ENCODE measurements around the gene RYR2. TPM values are rescaled to one million over a fixed set of nuclear protein-coding genes. Genes with fewer than 3 reads are reported as not detected.

The RYR2 gene
- total and polyA plus RNA-seq, 2 donors (not counting 1 experiment from before 2014, with no cell fraction given) = not detected

DNA sequence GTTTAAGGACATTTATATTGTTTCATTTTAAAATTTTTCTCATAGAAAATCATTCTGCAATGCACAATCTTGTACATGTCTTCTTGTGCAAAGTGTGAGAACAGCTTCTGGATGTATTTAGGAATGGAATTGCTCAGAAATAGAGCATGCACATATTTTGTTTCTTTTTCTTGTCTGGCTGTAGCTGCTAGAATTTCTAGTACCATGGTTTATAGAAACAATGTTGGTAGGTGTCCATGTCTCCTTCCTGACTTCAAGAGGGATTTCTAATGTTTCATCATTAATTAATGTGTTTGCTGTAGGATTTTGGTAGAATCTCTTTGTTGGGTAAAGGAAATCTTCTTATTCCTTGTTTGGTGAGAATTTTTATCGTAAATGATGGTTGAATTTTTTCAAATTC lies 99.0 kb downstream of the RYR2 start:
- ChIA-PET CTCF (no interaction called here), POLR2A (no interaction called here)
- Histone ChIP-seq H3K36me3 (replicated peaks in 1 of 2; ENCODE audit: control extremely low read depth in 1 of 2, control insufficient read depth in 1 of 2, extremely low read depth in 1 of 2, insufficient read depth in 2 of 2, low read length in 1 of 2) (no peaks in the 10 kb centered on the region), H3K9ac (ENCODE audit: low read length) (no peak overlapping the region), H3K27ac (ENCODE audit: low read length in 2 of 2) (no peak overlapping the region), H2AFZ (ENCODE audit: insufficient read depth, low read depth, low read length, poor library complexity, severe bottlenecking) (no peak overlapping the region), H4K20me1 (ENCODE audit: control insufficient read depth, insufficient read depth, low read length, poor library complexity, severe bottlenecking) (no peaks in the 10 kb centered on the region), H3K79me2 (ENCODE audit: control insufficient read depth, insufficient read depth, low read length) (no peaks in the 10 kb centered on the region), H3K4me1 (ENCODE audit: control insufficient read depth in 2 of 2, insufficient read depth in 2 of 2, low read length in 2 of 2) (no peaks in the 10 kb centered on the region), H3K4me2 (replicated peaks; ENCODE audit: low read depth, low read length, poor library complexity, severe bottlenecking) (no peak overlapping the region), H3K9me3 (ENCODE audit: control extremely low read depth in 1 of 3, control insufficient read depth in 2 of 3, insufficient read depth in 1 of 3, low read length in 2 of 3) (no peaks in the 10 kb centered on the region), H3K4me3 (ENCODE audit: control extremely low read depth in 1 of 5, extremely low read depth in 1 of 5, insufficient read depth in 1 of 5, low read depth in 2 of 5, low read length in 4 of 5) (no peak overlapping the region), H3K27me3 (replicated peaks in 1 of 4; ENCODE audit: control extremely low read depth in 1 of 4, control insufficient read depth in 3 of 4, insufficient read depth in 4 of 4, low read length in 3 of 4) (no peaks in the 10 kb centered on the region)
- intact Hi-C loops (cut with micrococcal nuclease) = no loop called here
- H3K27me3 Mint-ChIP-seq = no peaks in the 10 kb centered on the region
- no peak for TF ChIP-seq EZH2 (IDR thresholded peaks at IDR 0.05; ENCODE audit: borderline replicate concordance, insufficient read depth, low read depth, low read length, poor library complexity, severe bottlenecking)
- TF ChIP-seq, protein P1, sequence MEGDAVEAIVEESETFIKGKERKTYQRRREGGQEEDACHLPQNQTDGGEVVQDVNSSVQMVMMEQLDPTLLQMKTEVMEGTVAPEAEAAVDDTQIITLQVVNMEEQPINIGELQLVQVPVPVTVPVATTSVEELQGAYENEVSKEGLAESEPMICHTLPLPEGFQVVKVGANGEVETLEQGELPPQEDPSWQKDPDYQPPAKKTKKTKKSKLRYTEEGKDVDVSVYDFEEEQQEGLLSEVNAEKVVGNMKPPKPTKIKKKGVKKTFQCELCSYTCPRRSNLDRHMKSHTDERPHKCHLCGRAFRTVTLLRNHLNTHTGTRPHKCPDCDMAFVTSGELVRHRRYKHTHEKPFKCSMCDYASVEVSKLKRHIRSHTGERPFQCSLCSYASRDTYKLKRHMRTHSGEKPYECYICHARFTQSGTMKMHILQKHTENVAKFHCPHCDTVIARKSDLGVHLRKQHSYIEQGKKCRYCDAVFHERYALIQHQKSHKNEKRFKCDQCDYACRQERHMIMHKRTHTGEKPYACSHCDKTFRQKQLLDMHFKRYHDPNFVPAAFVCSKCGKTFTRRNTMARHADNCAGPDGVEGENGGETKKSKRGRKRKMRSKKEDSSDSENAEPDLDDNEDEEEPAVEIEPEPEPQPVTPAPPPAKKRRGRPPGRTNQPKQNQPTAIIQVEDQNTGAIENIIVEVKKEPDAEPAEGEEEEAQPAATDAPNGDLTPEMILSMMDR (IDR thresholded peaks at IDR 0.05) = no peak
- no CpG with 5 or more reads among the region's 1 CpG for WGBS (ENCODE audit: insufficient coverage)
- no peak for DNase-seq
- ATAC-seq (ENCODE audit: low read depth) = no peak
- H3K27ac Mint-ChIP-seq = no peak overlapping the region
- no peak overlapping the region for H3K4me3 Mint-ChIP-seq
- no peaks in the 10 kb centered on the region for H3K4me1 Mint-ChIP-seq
- H3K9me3 Mint-ChIP-seq (ENCODE audit: insufficient read depth) = no peaks in the 10 kb centered on the region

DNA sequence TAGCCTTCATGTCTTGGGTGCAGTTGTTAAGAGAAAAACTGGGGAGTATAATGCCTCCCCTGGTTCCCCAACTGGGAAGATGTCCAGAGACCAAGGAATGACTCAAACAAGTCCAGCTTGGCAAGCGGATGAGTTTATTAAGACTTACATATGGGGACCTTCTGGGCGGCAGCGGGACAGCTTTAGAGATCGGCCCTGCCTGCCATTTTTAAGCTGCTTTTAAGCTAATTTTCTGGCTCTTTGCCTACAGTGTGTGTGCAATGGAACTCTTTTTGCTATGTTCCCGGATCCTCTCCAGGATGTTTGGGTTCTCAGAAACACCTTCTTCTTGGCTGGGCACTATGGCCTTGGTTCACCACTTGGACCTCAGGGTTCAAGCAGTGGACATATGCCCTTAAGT lies 99.5 kb downstream of the RYR2 start:
- Histone ChIP-seq H3K4me1 (ENCODE audit: control insufficient read depth in 2 of 2, insufficient read depth in 2 of 2, low read length in 2 of 2) (no peaks in the 10 kb centered on the region), H3K27me3 (replicated peaks in 1 of 4; ENCODE audit: control extremely low read depth in 1 of 4, control insufficient read depth in 3 of 4, insufficient read depth in 4 of 4, low read length in 3 of 4) (peaks cover 0 to 3% (median 0%) of the 10 kb centered on the region in 4 experiments), H3K9me3 (ENCODE audit: control extremely low read depth in 1 of 3, control insufficient read depth in 2 of 3, insufficient read depth in 1 of 3, low read length in 2 of 3) (no peaks in the 10 kb centered on the region), H3K79me2 (ENCODE audit: control insufficient read depth, insufficient read depth, low read length) (no peaks in the 10 kb centered on the region), H3K36me3 (replicated peaks in 1 of 2; ENCODE audit: control extremely low read depth in 1 of 2, control insufficient read depth in 1 of 2, extremely low read depth in 1 of 2, insufficient read depth in 2 of 2, low read length in 1 of 2) (no peaks in the 10 kb centered on the region), H3K9ac (ENCODE audit: low read length) (no peak overlapping the region), H2AFZ (ENCODE audit: insufficient read depth, low read depth, low read length, poor library complexity, severe bottlenecking) (no peak overlapping the region), H3K27ac (ENCODE audit: low read length in 2 of 2) (no peak overlapping the region), H3K4me2 (replicated peaks; ENCODE audit: low read depth, low read length, poor library complexity, severe bottlenecking) (no peak overlapping the region), H3K4me3 (ENCODE audit: control extremely low read depth in 1 of 5, extremely low read depth in 1 of 5, insufficient read depth in 1 of 5, low read depth in 2 of 5, low read length in 4 of 5) (no peak overlapping the region), H4K20me1 (ENCODE audit: control insufficient read depth, insufficient read depth, low read length, poor library complexity, severe bottlenecking) (no peaks in the 10 kb centered on the region)
- Mint-ChIP-seq H3K4me3 (no peak overlapping the region), H3K9me3 (ENCODE audit: insufficient read depth) (no peaks in the 10 kb centered on the region), H3K4me1 (no peaks in the 10 kb centered on the region), H3K27me3 (no peaks in the 10 kb centered on the region), H3K27ac (no peak overlapping the region)
- ATAC-seq (ENCODE audit: low read depth) = no peak
- intact Hi-C loops (cut with micrococcal nuclease) = no loop called here
- ChIA-PET CTCF (no interaction called here), POLR2A (no interaction called here)
- 98% methylated on average over 5 of the region's 5 CpGs for WGBS (ENCODE audit: insufficient coverage)
- TF ChIP-seq, protein P1 (IDR thresholded peaks at IDR 0.05) = no peak
- TF ChIP-seq EZH2 (IDR thresholded peaks at IDR 0.05; ENCODE audit: borderline replicate concordance, insufficient read depth, low read depth, low read length, poor library complexity, severe bottlenecking) = no peak
- DNase-seq = no peak
